GM12874 (cell line): Measurements from ENCODE around the gene TTLL11.

Source experiments
- TF ChIP-seq, protein P1 (sequence below): IDR thresholded peaks from 2 replicates; pipeline ENCODE4 v1.5.1; 2011; ENCODE audit warnings: low read depth, mild to moderate bottlenecking, control low read depth, low read length, moderate library complexity; ENCODE audit not compliant: insufficient read depth

The TTLL11 gene

DNA sequence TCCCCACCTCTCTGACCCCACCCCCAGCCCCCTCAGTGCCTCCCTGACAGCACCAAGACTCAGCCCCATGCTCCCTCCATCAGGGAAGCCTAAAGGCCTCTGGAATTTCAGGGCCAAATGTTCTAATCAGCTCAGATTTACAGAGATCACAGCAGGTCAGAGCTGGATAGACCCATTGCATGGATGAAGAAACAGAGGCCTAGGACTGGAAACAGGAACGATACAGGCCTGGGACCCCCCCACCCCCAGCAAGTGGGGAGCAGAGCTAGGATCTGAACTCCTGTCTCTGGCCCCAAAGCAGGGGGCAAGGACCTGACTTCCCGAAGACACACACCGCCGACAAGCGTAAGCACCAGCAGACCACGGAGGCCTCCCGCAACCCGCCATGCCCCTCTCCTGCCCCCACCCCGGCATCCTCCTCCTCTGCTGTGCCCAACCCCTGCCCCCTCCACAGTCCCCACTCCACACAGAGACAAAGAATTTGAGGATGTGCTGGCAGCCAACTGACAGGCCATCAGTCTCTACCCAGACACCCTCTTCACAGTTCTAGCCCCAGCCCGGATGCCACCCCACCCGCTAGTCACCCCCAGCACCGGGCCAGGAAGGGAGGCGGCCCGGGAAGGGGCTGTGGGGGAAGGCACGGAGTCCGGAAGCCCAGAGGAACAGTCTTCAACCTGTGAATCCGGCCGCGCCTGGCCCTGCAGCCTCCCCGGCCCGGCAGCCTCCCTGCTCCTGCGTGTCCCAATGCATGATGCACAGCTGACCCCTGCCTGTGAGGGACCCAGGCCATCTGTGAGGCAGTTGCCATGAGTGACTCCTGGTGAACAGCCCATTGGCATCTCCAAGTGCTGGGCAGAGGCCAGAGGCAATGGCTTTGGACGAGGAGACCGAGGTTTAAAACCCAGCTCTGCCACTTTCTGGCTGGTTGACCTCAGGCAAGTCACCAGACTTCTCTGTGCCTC lies 35.2 kb upstream of the TTLL11 start:
- TF ChIP-seq, protein P1, sequence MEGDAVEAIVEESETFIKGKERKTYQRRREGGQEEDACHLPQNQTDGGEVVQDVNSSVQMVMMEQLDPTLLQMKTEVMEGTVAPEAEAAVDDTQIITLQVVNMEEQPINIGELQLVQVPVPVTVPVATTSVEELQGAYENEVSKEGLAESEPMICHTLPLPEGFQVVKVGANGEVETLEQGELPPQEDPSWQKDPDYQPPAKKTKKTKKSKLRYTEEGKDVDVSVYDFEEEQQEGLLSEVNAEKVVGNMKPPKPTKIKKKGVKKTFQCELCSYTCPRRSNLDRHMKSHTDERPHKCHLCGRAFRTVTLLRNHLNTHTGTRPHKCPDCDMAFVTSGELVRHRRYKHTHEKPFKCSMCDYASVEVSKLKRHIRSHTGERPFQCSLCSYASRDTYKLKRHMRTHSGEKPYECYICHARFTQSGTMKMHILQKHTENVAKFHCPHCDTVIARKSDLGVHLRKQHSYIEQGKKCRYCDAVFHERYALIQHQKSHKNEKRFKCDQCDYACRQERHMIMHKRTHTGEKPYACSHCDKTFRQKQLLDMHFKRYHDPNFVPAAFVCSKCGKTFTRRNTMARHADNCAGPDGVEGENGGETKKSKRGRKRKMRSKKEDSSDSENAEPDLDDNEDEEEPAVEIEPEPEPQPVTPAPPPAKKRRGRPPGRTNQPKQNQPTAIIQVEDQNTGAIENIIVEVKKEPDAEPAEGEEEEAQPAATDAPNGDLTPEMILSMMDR = no peak

GRCh38 chr9:122127396-122127798 lies 34.3 kb upstream of the TTLL11 start:
- TF ChIP-seq, protein P1 = no peak

DNA sequence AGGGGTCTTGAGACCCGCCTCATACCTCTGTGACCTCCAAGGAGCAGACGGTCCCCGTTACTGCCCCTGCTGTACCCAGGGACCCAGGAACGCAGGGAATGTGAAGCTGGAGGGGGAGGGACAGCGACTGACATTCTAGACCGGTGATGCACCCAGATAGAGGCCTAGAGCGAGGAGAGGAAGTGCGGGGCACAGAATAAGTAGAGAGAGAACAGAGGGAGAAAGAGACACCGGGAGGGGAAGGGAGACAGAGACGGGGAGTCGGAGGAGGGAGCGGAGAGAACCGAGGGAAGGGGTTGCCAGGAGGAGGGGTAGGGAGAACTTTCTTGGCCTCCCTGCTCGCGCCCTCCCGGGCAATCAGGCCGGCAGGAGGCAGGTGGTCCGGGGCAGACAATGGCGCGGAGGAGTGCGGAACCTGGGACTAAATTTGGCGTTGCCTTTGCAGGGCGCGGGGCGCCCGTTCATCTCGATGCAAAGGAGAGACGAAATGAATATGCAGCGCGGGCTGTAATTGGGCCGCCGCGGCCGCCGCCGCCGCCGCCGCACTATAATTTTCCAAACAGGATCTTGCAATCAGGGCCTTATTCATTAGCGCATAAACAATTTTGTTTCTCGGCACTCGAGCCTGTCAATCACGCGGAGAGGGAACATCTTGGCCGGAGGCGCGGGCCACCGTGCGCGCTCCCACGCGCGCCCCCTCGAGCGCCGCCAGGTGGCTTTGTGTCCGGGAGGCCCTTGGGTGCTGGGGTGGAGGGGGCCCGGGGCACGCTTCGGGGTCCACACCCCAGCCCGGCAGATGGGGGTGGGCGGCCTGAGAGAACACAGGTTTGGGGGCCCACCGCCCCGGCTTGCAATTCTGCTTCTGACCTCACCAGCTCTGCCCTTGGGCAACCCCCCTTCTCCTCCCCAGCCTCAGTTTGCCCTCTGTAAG lies 33.5 kb upstream of the TTLL11 start:
- TF ChIP-seq, protein P1 = no peak

GRCh38 chr9:122125509-122126330 lies 32.6 kb upstream of the TTLL11 start:
- TF ChIP-seq, protein P1 = no peak

DNA sequence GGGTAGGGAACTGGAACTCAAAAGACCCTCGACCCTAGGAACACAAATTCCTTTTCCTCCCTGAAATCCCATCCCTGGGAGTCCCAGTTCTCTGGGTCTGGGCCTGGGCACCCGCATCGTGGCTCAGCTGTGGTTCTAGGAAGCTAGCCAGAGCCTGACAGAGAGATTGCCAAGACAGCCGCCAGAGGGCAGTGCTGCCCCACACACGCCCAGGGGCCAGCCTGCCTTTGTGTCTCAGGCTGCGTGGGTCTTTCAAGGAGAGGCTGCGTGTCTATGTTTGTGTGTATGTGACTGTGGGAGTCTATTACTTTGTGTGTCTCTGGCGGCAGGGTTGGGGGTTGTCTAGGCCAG lies 32.0 kb upstream of the TTLL11 start:
- TF ChIP-seq, protein P1 = peak; percentile 92

DNA sequence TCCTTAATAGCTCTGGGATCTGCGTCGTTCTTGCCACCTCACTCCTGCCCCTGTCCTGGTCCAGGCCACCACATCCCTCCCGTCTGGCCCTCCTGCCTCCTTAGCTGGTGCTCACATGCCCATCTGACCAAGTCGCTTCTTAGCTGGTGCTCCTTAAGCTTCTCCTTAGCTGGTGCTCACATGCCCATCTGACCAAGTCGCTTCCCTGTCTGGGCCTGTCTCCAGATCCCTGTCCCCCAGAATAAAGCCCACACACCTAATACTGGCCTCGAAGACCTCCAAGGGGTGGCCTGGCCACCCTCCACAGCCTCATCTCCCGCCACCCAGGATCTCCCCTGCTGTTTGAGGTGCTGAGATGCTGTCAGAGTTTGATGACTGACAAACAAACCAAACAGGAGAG lies 31.4 kb upstream of the TTLL11 start:
- TF ChIP-seq, protein P1 = no peak
